Left cardiac atrium (tissue), 4 donors: Measurements from ENCODE around the gene MAPK8IP3. TPM values are rescaled to one million over a fixed set of nuclear protein-coding genes. Genes with fewer than 3 reads are reported as not detected.

Experiments
- ATAC-seq, 2 donors: fragments of 200-7000 bp; cut with Tn5 transposase; one replicate each; pipeline ENCODE4 v1.9.1; 2020; ENCODE audit warnings: mild to moderate bottlenecking in 2 of 2, moderate library complexity in 2 of 2
- DNase-seq: peaks from one replicate; pipeline ENCODE4 v3.0.0-alpha.2; 2020
- intact Hi-C, 2 donors: fragments of 100-400 bp; cut with DNase I; formaldehyde crosslinking; loops; one replicate each; pipeline versions ENCODE4 v1.14.1 to v1.15.1; 2022 to 2023
- total RNA-seq, 2 donors: library from RNA; stranded (reverse); fragmentation: NEBNext Ultra II Directional; extraction: Animal tissue kit (Norgen Biotek cat#: 25700); gene quantifications; one replicate each; pipeline ENCODE4 v1.2.1, GENCODE V29; 2021
- donor health status: DM: no; HTN: yes; CAD: no.
- donor health status: DM: no; HTN: yes; CAD: no; lungs with severe emphysema.
- donor health status: DM: yes; HTN: yes; CAD: no.
- donor health status: Dilated cardiomyopathy.

Gene MAPK8IP3
- total RNA-seq, 2 donors from 2014 or later: 60.9 to 70.4 TPM

DNA sequence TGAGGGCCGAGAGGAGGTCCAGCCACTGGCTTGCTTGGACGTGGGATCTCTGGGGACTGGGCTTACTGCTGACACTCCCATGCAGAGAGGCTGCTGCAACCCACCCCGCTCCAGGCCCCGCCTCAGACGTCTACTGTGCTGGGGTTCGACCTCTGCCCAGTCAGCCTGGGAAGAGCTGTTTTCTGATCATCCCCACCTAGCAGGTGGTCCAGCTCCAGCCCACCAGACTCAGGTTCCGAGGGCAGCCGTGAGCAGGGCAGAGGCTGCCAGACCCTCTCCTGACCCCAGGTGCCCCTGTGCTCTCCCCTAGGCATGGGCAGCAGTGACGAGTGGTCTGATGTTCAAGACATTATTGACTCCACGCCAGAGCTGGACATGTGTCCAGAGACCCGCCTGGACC, 41.9 kb downstream of the MAPK8IP3 start:
- ATAC-seq (no peak), DNase-seq (no peak)
- intact Hi-C loops: no loop called here

- DNase-seq (no peak), ATAC-seq (no peak)
- intact Hi-C loops: no loop called here
Measured at GRCh38 chr16:1749152-1750117, 43.4 kb downstream of the MAPK8IP3 start.

DNA sequence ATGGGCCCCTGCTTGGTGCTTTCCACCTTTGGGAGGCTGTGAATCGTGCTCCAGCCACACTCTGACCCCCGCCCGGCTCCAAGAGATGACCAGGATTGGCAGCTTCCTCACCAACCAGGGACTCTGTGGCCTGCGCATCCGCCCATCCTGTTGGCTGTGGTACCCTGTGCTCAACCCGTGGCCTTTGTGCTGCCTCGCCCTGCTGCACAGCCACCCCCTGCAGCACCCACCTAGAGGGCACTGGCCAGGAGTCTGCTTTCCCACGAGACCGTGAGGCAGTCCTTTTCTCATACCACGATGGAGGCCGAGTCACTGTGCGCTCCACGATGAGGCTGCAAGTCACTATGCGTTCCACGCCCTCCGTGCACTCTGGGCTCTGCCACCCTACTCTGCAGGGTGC, 46.0 kb downstream of the MAPK8IP3 start:
- intact Hi-C loops: no loop called here
- no peak for ATAC-seq
- DNase-seq: no peak

- peak; percentile 17 for DNase-seq
- intact Hi-C loops: no loop called here
- ATAC-seq: no peak
Measured at GRCh38 chr16:1752853-1753252, 46.9 kb downstream of the MAPK8IP3 start.

- ATAC-seq (no peak), DNase-seq (no peak)
- intact Hi-C loops: no loop called here
Measured at GRCh38 chr16:1754204-1754603, 48.2 kb downstream of the MAPK8IP3 start.

- no peak for ATAC-seq
- intact Hi-C loops: no loop called here
- no peak for DNase-seq
Measured at GRCh38 chr16:1757714-1758461, 51.9 kb downstream of the MAPK8IP3 start.

DNA sequence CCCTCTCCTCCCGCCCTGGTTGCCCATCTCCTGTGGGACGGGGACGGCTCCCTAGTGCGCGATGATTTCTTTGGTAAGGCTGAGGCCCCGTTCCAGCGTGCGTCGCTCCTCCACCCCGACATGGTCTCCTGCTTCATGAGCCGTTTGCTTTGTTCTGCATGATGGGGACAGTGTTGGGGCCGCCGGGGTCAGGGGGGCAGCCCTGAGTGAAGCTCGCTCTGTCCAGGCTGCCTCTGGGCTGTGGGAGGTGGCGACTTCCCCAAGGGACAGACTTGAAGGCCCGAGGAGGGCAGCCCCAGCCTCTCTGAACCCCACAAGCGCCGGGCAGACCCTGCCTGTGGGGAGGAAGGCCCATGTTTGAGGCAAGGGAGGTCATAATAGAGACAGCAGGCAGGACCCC, 52.9 kb downstream of the MAPK8IP3 start:
- DNase-seq: no peak
- intact Hi-C loops: no loop called here
- no peak for ATAC-seq

- ATAC-seq: no peak
Measured at GRCh38 chr16:1759511-1759910, 53.5 kb downstream of the MAPK8IP3 start.

GRCh38 chr16:1760911-1761310, 54.9 kb downstream of the MAPK8IP3 start:
- ATAC-seq (no peak), DNase-seq (no peak)
- intact Hi-C loops: no loop called here

More at GRCh38 chr16:1759511-1759910, 53.5 kb downstream of the MAPK8IP3 start:
- intact Hi-C loops: no loop called here
- no peak for DNase-seq

GRCh38 chr16:1761751-1762150, 55.8 kb downstream of the MAPK8IP3 start:
- DNase-seq: no peak
- intact Hi-C loops: no loop called here
- ATAC-seq: no peak

GRCh38 chr16:1762196-1762878, 56.3 kb downstream of the MAPK8IP3 start:
- DNase-seq (no peak), ATAC-seq (no peak)
- intact Hi-C loops: no loop called here

GRCh38 chr16:1762879-1763520, 57.0 kb downstream of the MAPK8IP3 start:
- DNase-seq (no peak), ATAC-seq (no peak)
- intact Hi-C loops: no loop called here

- no peak for DNase-seq
- intact Hi-C loops: no loop called here
- ATAC-seq: peak; percentile 2 to 32
Measured at GRCh38 chr16:1763521-1764511, 57.8 kb downstream of the MAPK8IP3 start.

- no peak for DNase-seq
- no peak for ATAC-seq
- intact Hi-C loops: no loop called here
Measured at GRCh38 chr16:1764971-1765370, 59.0 kb downstream of the MAPK8IP3 start.

DNA sequence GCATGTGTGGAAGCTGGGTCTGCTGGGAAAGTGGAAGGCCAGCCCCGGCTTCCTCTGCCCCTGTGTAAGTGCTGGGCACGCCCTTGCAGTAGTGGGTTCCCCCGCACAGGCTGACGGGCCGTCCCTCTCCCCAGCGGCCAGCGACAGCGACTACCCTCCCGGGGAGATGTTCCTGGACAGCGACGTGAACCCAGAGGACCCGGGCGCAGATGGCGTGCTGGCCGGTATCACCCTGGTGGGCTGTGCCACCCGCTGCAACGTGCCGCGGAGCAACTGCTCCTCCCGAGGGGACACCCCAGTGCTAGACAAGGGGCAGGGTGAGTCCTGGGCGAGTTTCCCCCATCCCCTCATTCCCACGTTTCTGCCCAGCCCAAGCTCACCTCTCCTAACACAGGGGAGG, 59.8 kb downstream of the MAPK8IP3 start:
- intact Hi-C loops: no loop called here
- DNase-seq (no peak), ATAC-seq (no peak)

DNA sequence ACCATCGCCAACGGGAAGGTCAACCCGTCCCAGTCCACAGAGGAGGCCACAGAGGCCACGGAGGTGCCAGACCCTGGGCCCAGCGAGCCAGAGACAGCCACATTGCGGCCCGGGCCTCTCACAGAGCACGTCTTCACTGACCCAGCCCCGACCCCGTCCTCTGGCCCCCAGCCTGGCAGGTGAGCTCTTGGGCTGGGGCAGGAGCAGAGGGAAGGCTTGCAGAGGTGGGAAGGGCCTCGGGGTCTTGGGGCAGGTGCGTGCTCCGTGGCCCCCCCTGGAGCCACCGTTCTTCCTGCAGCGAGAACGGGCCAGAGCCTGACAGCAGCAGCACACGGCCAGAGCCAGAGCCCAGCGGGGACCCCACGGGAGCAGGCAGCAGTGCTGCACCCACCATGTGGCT, 60.2 kb downstream of the MAPK8IP3 start:
- intact Hi-C loops: no loop called here
- DNase-seq (no peak), ATAC-seq (no peak)

- intact Hi-C loops: no loop called here
- ATAC-seq (no peak), DNase-seq (no peak)
Measured at GRCh38 chr16:1766701-1767100, 60.7 kb downstream of the MAPK8IP3 start.
